ENCODE results near the gene PITPNM1. TPM values are rescaled to one million over a fixed set of nuclear protein-coding genes. Genes with fewer than 3 reads are reported as not detected.

Gene PITPNM1
- total RNA-seq, 1 experiment from 2014 or later, result 55.9 TPM

GRCh38 chr11:67503119-67504004 lies 1.8 kb downstream of the PITPNM1 start:
- H3K27me3 ChIP-seq (replicated peaks; ENCODE audit: insufficient read depth, low read depth, low read length, poor library complexity), result no peaks in the 10 kb centered on the region
- no peak overlapping the region for H3K27ac ChIP-seq (ENCODE audit: low read depth, low read length, poor library complexity, severe bottlenecking)
- DNase-seq (ENCODE audit: low spot score), result no peak
- peak overlapping the region; percentile 75 for H3K4me3 ChIP-seq (ENCODE audit: low read depth, low read length, poor library complexity, severe bottlenecking)
- peaks cover 46% of the 10 kb centered on the region for H3K4me1 ChIP-seq (ENCODE audit: insufficient read depth, low read length, poor library complexity, severe bottlenecking)
- peaks cover 4% of the 10 kb centered on the region for H3K36me3 ChIP-seq (ENCODE audit: insufficient read depth, low read length, poor library complexity, severe bottlenecking)
- intact Hi-C loops (cut with micrococcal nuclease; ENCODE audit: unreplicated experiment), result no loop called here
- BruUV-seq (replicated peaks), result no TSS peak
- TF ChIP-seq EZH2 (IDR thresholded peaks at IDR 0.05; ENCODE audit: borderline replicate concordance, low read depth, low read length, poor library complexity, severe bottlenecking), result no peak
- no peak for TF ChIP-seq CTCF (conservative IDR thresholded peaks at IDR 0.05; ENCODE audit: low read depth, low read length)
- H3K9me3 ChIP-seq (ENCODE audit: low read depth, low read length, poor library complexity, severe bottlenecking), result no peaks in the 10 kb centered on the region
- ChIA-PET CTCF (no interaction called here), POLR2A (ENCODE audit: low non-redundant PET) (no interaction called here)

GRCh38 chr11:67502328-67502979 lies 2.7 kb downstream of the PITPNM1 start:
- Histone ChIP-seq H3K4me3 (ENCODE audit: low read depth, low read length, poor library complexity, severe bottlenecking) (no peak overlapping the region), H3K4me1 (ENCODE audit: insufficient read depth, low read length, poor library complexity, severe bottlenecking) (peaks cover 42% of the 10 kb centered on the region), H3K27ac (ENCODE audit: low read depth, low read length, poor library complexity, severe bottlenecking) (no peak overlapping the region), H3K36me3 (ENCODE audit: insufficient read depth, low read length, poor library complexity, severe bottlenecking) (peaks cover 4% of the 10 kb centered on the region), H3K27me3 (replicated peaks; ENCODE audit: insufficient read depth, low read depth, low read length, poor library complexity) (no peaks in the 10 kb centered on the region), H3K9me3 (ENCODE audit: low read depth, low read length, poor library complexity, severe bottlenecking) (no peaks in the 10 kb centered on the region)
- no peak for TF ChIP-seq EZH2 (IDR thresholded peaks at IDR 0.05; ENCODE audit: borderline replicate concordance, low read depth, low read length, poor library complexity, severe bottlenecking)
- TF ChIP-seq CTCF (conservative IDR thresholded peaks at IDR 0.05; ENCODE audit: low read depth, low read length), result no peak
- no peak for DNase-seq (ENCODE audit: low spot score)
- ChIA-PET CTCF (no interaction called here), POLR2A (ENCODE audit: low non-redundant PET) (no interaction called here)
- intact Hi-C loops (cut with micrococcal nuclease; ENCODE audit: unreplicated experiment), result no loop called here
- BruUV-seq (replicated peaks), result no TSS peak

- peaks cover 4% of the 10 kb centered on the region for H3K36me3 ChIP-seq (ENCODE audit: insufficient read depth, low read length, poor library complexity, severe bottlenecking)
- no peaks in the 10 kb centered on the region for H3K9me3 ChIP-seq (ENCODE audit: low read depth, low read length, poor library complexity, severe bottlenecking)
- no peak overlapping the region for H3K27ac ChIP-seq (ENCODE audit: low read depth, low read length, poor library complexity, severe bottlenecking)
- H3K4me1 ChIP-seq (ENCODE audit: insufficient read depth, low read length, poor library complexity, severe bottlenecking), result peaks cover 36% of the 10 kb centered on the region
- ChIA-PET POLR2A (ENCODE audit: low non-redundant PET) (no interaction called here), CTCF (no interaction called here)
- TF ChIP-seq CTCF (conservative IDR thresholded peaks at IDR 0.05; ENCODE audit: low read depth, low read length) (no peak), EZH2 (IDR thresholded peaks at IDR 0.05; ENCODE audit: borderline replicate concordance, low read depth, low read length, poor library complexity, severe bottlenecking) (no peak)
- BruUV-seq (replicated peaks), result no TSS peak
- no peaks in the 10 kb centered on the region for H3K27me3 ChIP-seq (replicated peaks; ENCODE audit: insufficient read depth, low read depth, low read length, poor library complexity)
- no peak for DNase-seq (ENCODE audit: low spot score)
- H3K4me3 ChIP-seq (ENCODE audit: low read depth, low read length, poor library complexity, severe bottlenecking), result no peak overlapping the region
- intact Hi-C loops (cut with micrococcal nuclease; ENCODE audit: unreplicated experiment), result no loop called here
These were observed 3.3 kb downstream of the PITPNM1 start for GRCh38 chr11:67501854-67502253.

Data from A673 (cell line).